HepG2 (cell line): Measurements from ENCODE around the gene GDPD4. TPM values are rescaled to one million over a fixed set of nuclear protein-coding genes. Genes with fewer than 3 reads are reported as not detected.

Experiments
- KAT2B ChIP-seq: fragments of 150-350 bp; IDR thresholded peaks from 2 replicates; pipeline ENCODE4 v1.6.1; 2014; ENCODE audit warnings: low read depth, low read length, borderline replicate concordance
- KDM3A ChIP-seq: IDR thresholded peaks from 2 replicates; pipeline ENCODE4 v1.6.1; 2018; ENCODE audit warnings: low read depth, missing compliant biosample characterization
- MEIS1 ChIP-seq: sonication (generic); formaldehyde crosslinking; IDR thresholded peaks from 2 replicates; pipeline ENCODE4 v1.9.0; 2021; ENCODE audit warnings: mild to moderate bottlenecking, missing genetic modification reagents, moderate library complexity, borderline replicate concordance
- NFYC ChIP-seq: IDR thresholded peaks from 2 replicates; pipeline ENCODE4 v1.6.1; 2016; ENCODE audit warnings: missing genetic modification reagents, missing compliant biosample characterization
- SOX13 ChIP-seq, 3 experiments: fragments of 450-650 bp in 1 of 3; sonication (generic) in 1 of 3; formaldehyde crosslinking in 1 of 3; IDR thresholded peaks in 2 of 3; conservative IDR thresholded peaks in 1 of 3; 2 replicates each; pipeline versions ENCODE4 v1.5.0 to v1.6.1; 2016 to 2020; ENCODE audit warnings: antibody characterized with exemption in 1 of 3, mild to moderate bottlenecking in 1 of 3, missing compliant biosample characterization in 1 of 3, missing genetic modification reagents in 1 of 3, moderate library complexity in 1 of 3
- ZNF441 ChIP-seq: sonication (generic); formaldehyde crosslinking; IDR thresholded peaks from 2 replicates; pipeline ENCODE4 v1.7.0; 2021; ENCODE audit warnings: missing genetic modification reagents, borderline replicate concordance
- ZNF513 ChIP-seq: sonication (generic); formaldehyde crosslinking; conservative IDR thresholded peaks from 2 replicates; pipeline ENCODE4 v1.5.0; 2020; ENCODE audit warnings: missing genetic modification reagents
- polyA plus RNA-seq, 8 experiments: library from polyadenylated mRNA; depleted of rRNA in 3 of 8; stranded (reverse) in 7 of 8; unstranded in 1 of 8; fragments of >200 nt; fragmentation: Illumina TruSeq in 4 of 8; extraction: Trizol in 4 of 8; gene quantifications; 2 replicates each; pipeline versions ENCODE4 v1.2.1 to v1.2.3, GENCODE V29; 2011 to 2016; ENCODE audit warnings: low read depth in 4 of 8, missing spikeins in 1 of 8, mixed read lengths in 1 of 8; ENCODE audit not compliant: insufficient read depth in 1 of 8
- total RNA-seq, 5 experiments: library from RNA; depleted of rRNA; stranded (reverse); fragments of >200 nt; fragmentation: Illumina TruSeq; extraction: Trizol; gene quantifications; 2 replicates each; pipeline ENCODE4 v1.2.3, GENCODE V29; 2016; ENCODE audit warnings: low read depth in 1 of 5
- TF ChIP-seq, protein P1 (sequence below): sonication (generic); formaldehyde crosslinking; IDR thresholded peaks from 2 replicates; pipeline ENCODE4 v1.4.0; 2020; ENCODE audit warnings: missing genetic modification reagents, borderline replicate concordance
- TF ChIP-seq, protein P2 (sequence below): sonication (generic); formaldehyde crosslinking; IDR thresholded peaks from 2 replicates; pipeline ENCODE4 v1.5.0; 2020; ENCODE audit warnings: missing genetic modification reagents, mild to moderate bottlenecking, borderline replicate concordance
- TF ChIP-seq, protein P3 (sequence below): sonication (generic); formaldehyde crosslinking; IDR thresholded peaks from 2 replicates; pipeline ENCODE4 v1.5.0; 2020; ENCODE audit warnings: mild to moderate bottlenecking, missing genetic modification reagents, moderate library complexity
- TF ChIP-seq, protein P4 (sequence below): sonication (generic); formaldehyde crosslinking; IDR thresholded peaks from 2 replicates; pipeline ENCODE4 v1.4.0; 2020; ENCODE audit warnings: missing genetic modification reagents

The GDPD4 gene
- total and polyA plus RNA-seq, 2 of the 13 experiments (the other 11 are each of a cell fraction or from before 2014, with no cell fraction given) = not detected

- TF ChIP-seq, protein P1, sequence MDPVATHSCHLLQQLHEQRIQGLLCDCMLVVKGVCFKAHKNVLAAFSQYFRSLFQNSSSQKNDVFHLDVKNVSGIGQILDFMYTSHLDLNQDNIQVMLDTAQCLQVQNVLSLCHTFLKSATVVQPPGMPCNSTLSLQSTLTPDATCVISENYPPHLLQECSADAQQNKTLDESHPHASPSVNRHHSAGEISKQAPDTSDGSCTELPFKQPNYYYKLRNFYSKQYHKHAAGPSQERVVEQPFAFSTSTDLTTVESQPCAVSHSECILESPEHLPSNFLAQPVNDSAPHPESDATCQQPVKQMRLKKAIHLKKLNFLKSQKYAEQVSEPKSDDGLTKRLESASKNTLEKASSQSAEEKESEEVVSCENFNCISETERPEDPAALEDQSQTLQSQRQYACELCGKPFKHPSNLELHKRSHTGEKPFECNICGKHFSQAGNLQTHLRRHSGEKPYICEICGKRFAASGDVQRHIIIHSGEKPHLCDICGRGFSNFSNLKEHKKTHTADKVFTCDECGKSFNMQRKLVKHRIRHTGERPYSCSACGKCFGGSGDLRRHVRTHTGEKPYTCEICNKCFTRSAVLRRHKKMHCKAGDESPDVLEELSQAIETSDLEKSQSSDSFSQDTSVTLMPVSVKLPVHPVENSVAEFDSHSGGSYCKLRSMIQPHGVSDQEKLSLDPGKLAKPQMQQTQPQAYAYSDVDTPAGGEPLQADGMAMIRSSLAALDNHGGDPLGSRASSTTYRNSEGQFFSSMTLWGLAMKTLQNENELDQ (CRISPR knock-in tag) = no peak
- no peak for TF ChIP-seq MEIS1 (CRISPR knock-in tag)
- TF ChIP-seq KAT2B = no peak
- TF ChIP-seq SOX13 (IDR thresholded peaks at IDR 0.05) = no peak
- TF ChIP-seq SOX13 (CRISPR knock-in tag; conservative IDR thresholded peaks at IDR 0.05 in 1 of 2, IDR thresholded peaks at IDR 0.05 in 1 of 2) = no peak
- TF ChIP-seq, protein P2, sequence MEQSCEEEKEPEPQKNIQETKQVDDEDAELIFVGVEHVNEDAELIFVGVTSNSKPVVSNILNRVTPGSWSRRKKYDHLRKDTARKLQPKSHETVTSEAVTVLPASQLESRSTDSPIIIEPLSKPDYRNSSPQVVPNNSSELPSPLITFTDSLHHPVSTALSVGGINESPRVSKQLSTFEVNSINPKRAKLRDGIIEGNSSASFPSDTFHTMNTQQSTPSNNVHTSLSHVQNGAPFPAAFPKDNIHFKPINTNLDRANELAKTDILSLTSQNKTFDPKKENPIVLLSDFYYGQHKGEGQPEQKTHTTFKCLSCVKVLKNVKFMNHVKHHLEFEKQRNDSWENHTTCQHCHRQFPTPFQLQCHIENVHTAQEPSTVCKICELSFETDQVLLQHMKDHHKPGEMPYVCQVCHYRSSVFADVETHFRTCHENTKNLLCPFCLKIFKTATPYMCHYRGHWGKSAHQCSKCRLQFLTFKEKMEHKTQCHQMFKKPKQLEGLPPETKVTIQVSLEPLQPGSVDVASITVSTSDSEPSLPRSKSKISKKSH (CRISPR knock-in tag) = no peak
- TF ChIP-seq, protein P3, sequence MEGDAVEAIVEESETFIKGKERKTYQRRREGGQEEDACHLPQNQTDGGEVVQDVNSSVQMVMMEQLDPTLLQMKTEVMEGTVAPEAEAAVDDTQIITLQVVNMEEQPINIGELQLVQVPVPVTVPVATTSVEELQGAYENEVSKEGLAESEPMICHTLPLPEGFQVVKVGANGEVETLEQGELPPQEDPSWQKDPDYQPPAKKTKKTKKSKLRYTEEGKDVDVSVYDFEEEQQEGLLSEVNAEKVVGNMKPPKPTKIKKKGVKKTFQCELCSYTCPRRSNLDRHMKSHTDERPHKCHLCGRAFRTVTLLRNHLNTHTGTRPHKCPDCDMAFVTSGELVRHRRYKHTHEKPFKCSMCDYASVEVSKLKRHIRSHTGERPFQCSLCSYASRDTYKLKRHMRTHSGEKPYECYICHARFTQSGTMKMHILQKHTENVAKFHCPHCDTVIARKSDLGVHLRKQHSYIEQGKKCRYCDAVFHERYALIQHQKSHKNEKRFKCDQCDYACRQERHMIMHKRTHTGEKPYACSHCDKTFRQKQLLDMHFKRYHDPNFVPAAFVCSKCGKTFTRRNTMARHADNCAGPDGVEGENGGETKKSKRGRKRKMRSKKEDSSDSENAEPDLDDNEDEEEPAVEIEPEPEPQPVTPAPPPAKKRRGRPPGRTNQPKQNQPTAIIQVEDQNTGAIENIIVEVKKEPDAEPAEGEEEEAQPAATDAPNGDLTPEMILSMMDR (CRISPR knock-in tag) = no peak
- no peak for TF ChIP-seq NFYC (CRISPR knock-in tag)
- TF ChIP-seq, protein P4, sequence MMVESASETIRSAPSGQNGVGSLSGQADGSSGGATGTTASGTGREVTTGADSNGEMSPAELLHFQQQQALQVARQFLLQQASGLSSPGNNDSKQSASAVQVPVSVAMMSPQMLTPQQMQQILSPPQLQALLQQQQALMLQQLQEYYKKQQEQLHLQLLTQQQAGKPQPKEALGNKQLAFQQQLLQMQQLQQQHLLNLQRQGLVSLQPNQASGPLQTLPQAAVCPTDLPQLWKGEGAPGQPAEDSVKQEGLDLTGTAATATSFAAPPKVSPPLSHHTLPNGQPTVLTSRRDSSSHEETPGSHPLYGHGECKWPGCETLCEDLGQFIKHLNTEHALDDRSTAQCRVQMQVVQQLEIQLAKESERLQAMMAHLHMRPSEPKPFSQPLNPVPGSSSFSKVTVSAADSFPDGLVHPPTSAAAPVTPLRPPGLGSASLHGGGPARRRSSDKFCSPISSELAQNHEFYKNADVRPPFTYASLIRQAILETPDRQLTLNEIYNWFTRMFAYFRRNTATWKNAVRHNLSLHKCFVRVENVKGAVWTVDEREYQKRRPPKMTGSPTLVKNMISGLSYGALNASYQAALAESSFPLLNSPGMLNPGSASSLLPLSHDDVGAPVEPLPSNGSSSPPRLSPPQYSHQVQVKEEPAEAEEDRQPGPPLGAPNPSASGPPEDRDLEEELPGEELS (CRISPR knock-in tag) = no peak
- TF ChIP-seq KDM3A (CRISPR knock-in tag) = no peak
- no peak for TF ChIP-seq ZNF513
- TF ChIP-seq ZNF441 (CRISPR knock-in tag) = no peak
Observed at GRCh38 chr11:77266766-77267165, 34.7 kb downstream of the GDPD4 start (continued).
